Lower lobe of right lung (tissue), 2 donors: ENCODE results near the gene PCARE. TPM values are rescaled to one million over a fixed set of nuclear protein-coding genes. Genes with fewer than 3 reads are reported as not detected.

ENCODE experiments used
- ATAC-seq, 2 donors: fragments of 200-7000 bp; cut with Tn5 transposase; one replicate each; pipeline ENCODE4 v1.9.1; 2020 to 2022; ENCODE audit warnings: mild to moderate bottlenecking in 2 of 2, moderate library complexity in 2 of 2
- DNase-seq: peaks from one replicate; pipeline ENCODE4 v3.0.0-alpha.2; 2020
- H3K27ac ChIP-seq: fragments of 200-600 bp; one replicate; pipeline ENCODE4 v1.8.0; 2022
- H3K27me3 ChIP-seq: fragments of 200-600 bp; one replicate; pipeline ENCODE4 v1.8.0; 2022; ENCODE audit warnings: low read depth
- H3K36me3 ChIP-seq: fragments of 200-600 bp; one replicate; pipeline ENCODE4 v1.8.0; 2022; ENCODE audit warnings: mild to moderate bottlenecking
- H3K4me1 ChIP-seq: fragments of 200-600 bp; one replicate; pipeline ENCODE4 v1.8.0; 2022
- H3K4me3 ChIP-seq: fragments of 200-600 bp; one replicate; pipeline ENCODE4 v1.8.0; 2022; ENCODE audit warnings: mild to moderate bottlenecking
- H3K9me3 ChIP-seq: fragments of 200-600 bp; one replicate; pipeline ENCODE4 v1.8.0; 2022
- CTCF ChIP-seq: fragments of 200-600 bp; IDR thresholded peaks from one replicate; pipeline ENCODE4 v1.8.0; 2022; ENCODE audit warnings: antibody characterized with exemption, mild to moderate bottlenecking
- intact Hi-C: fragments of 100-400 bp; cut with DNase I; formaldehyde crosslinking; loops from one replicate; pipeline ENCODE4 v1.11.0; 2022
- total RNA-seq: library from RNA; stranded (reverse); fragmentation: NEBNext Ultra II Directional; extraction: Animal tissue kit (Norgen Biotek cat#: 25700); gene quantifications from one replicate; pipeline ENCODE4 v1.2.1, GENCODE V29; 2021
- donor health status: DM: no; HTN: yes; CAD: no; lungs with severe emphysema.

Gene PCARE
- total RNA-seq, 1 donor from 2014 or later: 0.95 TPM

GRCh38 chr2:29115797-29116781 is 41.8 kb upstream of the PCARE start:
- H3K4me1 ChIP-seq: peaks cover 43% of the 10 kb centered on the region
- H3K36me3 ChIP-seq: no peaks in the 10 kb centered on the region
- H3K4me3 ChIP-seq: peak overlapping the region; percentile 70
- no peak for TF ChIP-seq CTCF
- ATAC-seq (peak; percentile 48 to 61), DNase-seq (peak; percentile 89)
- H3K27me3 ChIP-seq: no peaks in the 10 kb centered on the region
- no peaks in the 10 kb centered on the region for H3K9me3 ChIP-seq
- peak overlapping the region; percentile 91 for H3K27ac ChIP-seq
- intact Hi-C loops: no loop called here

- Histone ChIP-seq H3K27ac (peak within 1 kb of the TSS; percentile 91), H3K9me3 (no peaks in the 10 kb centered on the region), H3K4me3 (peak within 1 kb of the TSS; percentile 70), H3K4me1 (peaks cover 43% of the 10 kb centered on the region), H3K27me3 (no peaks in the 10 kb centered on the region), H3K36me3 (no peaks in the 10 kb centered on the region)
- ATAC-seq (peak; percentile 76 to 88), DNase-seq (peak; percentile 84)
- TF ChIP-seq CTCF: no peak
- intact Hi-C loops: no loop called here
Observed at GRCh38 chr2:29114946-29115609, 40.8 kb upstream of the PCARE start, which contains the start of gene CLIP4. TSS of gene CLIP4 (plus strand) at chr2:29115415. CDS start at chr2:29121389, 5,974 bp downstream.

- DNase-seq: no peak
Observed at GRCh38 chr2:29114586-29114945, 40.2 kb upstream of the PCARE start.

GRCh38 chr2:29113891-29114321 is 39.6 kb upstream of the PCARE start:
- DNase-seq (peak; percentile 80), ATAC-seq (peak; percentile 66 to 81)
- no peak for TF ChIP-seq CTCF
- Histone ChIP-seq H3K4me3 (peak overlapping the region; percentile 52), H3K27me3 (no peaks in the 10 kb centered on the region), H3K9me3 (no peaks in the 10 kb centered on the region), H3K36me3 (no peaks in the 10 kb centered on the region), H3K4me1 (peaks cover 31% of the 10 kb centered on the region), H3K27ac (peak overlapping the region; percentile 91)
- intact Hi-C loops: no loop called here

More at GRCh38 chr2:29114586-29114945, 40.2 kb upstream of the PCARE start:
- ATAC-seq: no peak
- H3K36me3 ChIP-seq: no peaks in the 10 kb centered on the region
- peak overlapping the region; percentile 52 for H3K4me3 ChIP-seq
- H3K27me3 ChIP-seq: no peaks in the 10 kb centered on the region
- peak overlapping the region; percentile 91 for H3K27ac ChIP-seq
- no peak for TF ChIP-seq CTCF
- no peaks in the 10 kb centered on the region for H3K9me3 ChIP-seq
- intact Hi-C loops: no loop called here
- peaks cover 38% of the 10 kb centered on the region for H3K4me1 ChIP-seq

- peaks cover 24% of the 10 kb centered on the region for H3K4me1 ChIP-seq
- no peak overlapping the region for H3K4me3 ChIP-seq
- H3K9me3 ChIP-seq: no peaks in the 10 kb centered on the region
- DNase-seq: no peak
- no peak for TF ChIP-seq CTCF
- intact Hi-C loops: no loop called here
- H3K36me3 ChIP-seq: no peaks in the 10 kb centered on the region
- no peak for ATAC-seq
- peak overlapping the region; percentile 31 for H3K27ac ChIP-seq
- no peaks in the 10 kb centered on the region for H3K27me3 ChIP-seq
Observed at GRCh38 chr2:29113027-29113686, 38.8 kb upstream of the PCARE start.
